HUES48 (cell line): Measurements from ENCODE around the gene ELP4.

ENCODE experiments used
- H3K27ac ChIP-seq: one replicate; pipeline ENCODE4 v1.7.0; 2013; ENCODE audit warnings: low read depth, low read length, inconsistent platforms
- H3K27me3 ChIP-seq: 2 replicates; pipeline ENCODE4 v1.6.1; 2013; ENCODE audit warnings: mild to moderate bottlenecking, low read length; ENCODE audit not compliant: control insufficient read depth, insufficient read depth
- H3K36me3 ChIP-seq: 2 replicates; pipeline ENCODE4 v1.6.1; 2013; ENCODE audit warnings: low read length; ENCODE audit not compliant: control insufficient read depth, insufficient read depth
- H3K4me1 ChIP-seq: 2 replicates; pipeline ENCODE4 v1.6.1; 2013; ENCODE audit warnings: mild to moderate bottlenecking, low read length; ENCODE audit not compliant: control insufficient read depth, insufficient read depth
- H3K4me3 ChIP-seq: 2 replicates; pipeline ENCODE4 v1.5.1; 2013; ENCODE audit warnings: mild to moderate bottlenecking, low read depth, low read length
- H3K9ac ChIP-seq: 2 replicates; pipeline ENCODE4 v1.6.1; 2013; ENCODE audit warnings: mild to moderate bottlenecking, low read depth, low read length, moderate library complexity
- H3K9me3 ChIP-seq: 2 replicates; pipeline ENCODE4 v1.6.1; 2013; ENCODE audit warnings: low read length; ENCODE audit not compliant: control insufficient read depth, insufficient read depth

The ELP4 gene

GRCh38 chr11:31799435-31800397, 290.1 kb downstream of the ELP4 start:
- H3K27me3 ChIP-seq = peaks cover 100% of the 10 kb centered on the region
- H3K27ac ChIP-seq = no peak overlapping the region
- H3K36me3 ChIP-seq = no peaks in the 10 kb centered on the region
- no peak overlapping the region for H3K9ac ChIP-seq
- H3K9me3 ChIP-seq = no peaks in the 10 kb centered on the region
- H3K4me1 ChIP-seq = peaks cover 36% of the 10 kb centered on the region
- H3K4me3 ChIP-seq = peak overlapping the region; percentile 56

DNA sequence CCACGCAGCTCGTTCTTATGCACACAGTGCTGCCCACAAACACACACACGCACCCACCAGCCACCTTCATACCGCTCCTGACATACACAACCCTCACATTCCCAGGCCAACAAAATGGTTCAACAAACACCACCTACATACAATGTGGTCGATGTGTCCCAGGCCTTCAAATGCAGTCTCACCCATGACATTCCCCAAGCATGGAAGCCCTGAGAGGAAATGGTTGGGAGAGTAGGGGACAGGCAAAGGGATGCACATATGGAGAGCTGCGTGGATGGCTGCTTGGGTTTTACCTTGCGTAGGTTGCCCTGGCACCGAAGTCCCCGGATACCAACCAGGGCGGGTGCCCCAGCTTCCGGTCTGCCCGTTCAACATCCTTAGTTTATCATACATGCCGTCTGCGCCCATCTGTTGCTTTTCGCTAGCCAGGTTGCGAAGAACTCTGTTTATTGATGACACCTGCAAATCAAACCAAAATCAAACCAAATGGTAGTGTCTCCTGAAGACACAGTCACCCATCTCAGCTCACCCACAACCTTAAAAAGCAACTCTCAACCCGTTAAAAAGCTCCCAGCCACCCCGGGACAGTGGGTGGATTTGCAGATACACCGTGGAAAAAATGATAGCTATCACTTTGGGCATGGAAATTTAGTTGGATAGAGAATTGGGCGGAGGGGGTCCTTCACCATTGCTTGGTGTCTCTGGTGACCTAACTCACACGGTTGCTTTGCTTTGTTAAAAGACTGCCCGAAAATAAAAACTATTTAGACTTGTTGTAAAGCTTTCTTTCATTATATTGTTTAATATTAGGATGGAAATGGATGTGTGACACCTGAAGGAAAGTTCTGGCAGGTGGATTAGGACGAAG, 291.1 kb downstream of the ELP4 start:
- H3K27ac ChIP-seq = no peak overlapping the region
- H3K4me1 ChIP-seq = peaks cover 45% of the 10 kb centered on the region
- H3K9ac ChIP-seq = no peak overlapping the region
- H3K36me3 ChIP-seq = no peaks in the 10 kb centered on the region
- H3K27me3 ChIP-seq = peaks cover 100% of the 10 kb centered on the region
- H3K4me3 ChIP-seq = no peak overlapping the region
- no peaks in the 10 kb centered on the region for H3K9me3 ChIP-seq

- Histone ChIP-seq H3K4me3 (no peak overlapping the region), H3K4me1 (peaks cover 49% of the 10 kb centered on the region), H3K36me3 (no peaks in the 10 kb centered on the region), H3K9me3 (no peaks in the 10 kb centered on the region), H3K27ac (no peak overlapping the region), H3K9ac (no peak overlapping the region), H3K27me3 (peaks cover 100% of the 10 kb centered on the region)
Observed at GRCh38 chr11:31801298-31801702, 291.7 kb downstream of the ELP4 start.

DNA sequence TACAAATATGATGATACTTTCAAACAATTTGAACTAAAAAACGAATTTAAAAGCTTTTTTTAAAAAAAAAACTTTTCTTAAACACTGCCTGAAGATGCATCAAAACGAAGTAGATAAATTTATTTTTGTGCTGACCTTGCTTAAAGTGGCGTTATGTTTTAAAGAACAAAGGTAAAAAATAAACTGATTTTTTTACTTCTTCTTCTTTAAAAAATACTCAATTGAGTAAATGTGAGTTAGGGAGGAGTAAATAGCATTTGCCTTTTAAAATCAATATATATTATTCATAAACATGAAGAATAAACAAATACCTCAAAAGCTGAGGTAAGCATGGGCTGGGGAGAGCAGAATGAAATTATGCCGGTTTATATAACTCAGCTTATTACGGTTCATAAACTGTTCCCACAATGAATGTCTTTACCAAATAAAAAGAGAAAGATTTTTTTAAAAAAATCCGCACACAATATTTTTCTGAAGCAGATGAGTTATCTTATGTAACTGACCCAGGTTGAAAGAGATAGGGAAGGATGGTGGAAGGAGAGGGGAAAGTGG, 292.5 kb downstream of the ELP4 start:
- peaks cover 100% of the 10 kb centered on the region for H3K27me3 ChIP-seq
- H3K27ac ChIP-seq = no peak overlapping the region
- no peaks in the 10 kb centered on the region for H3K9me3 ChIP-seq
- H3K9ac ChIP-seq = no peak overlapping the region
- H3K36me3 ChIP-seq = no peaks in the 10 kb centered on the region
- H3K4me1 ChIP-seq = peaks cover 51% of the 10 kb centered on the region
- no peak overlapping the region for H3K4me3 ChIP-seq

- no peaks in the 10 kb centered on the region for H3K36me3 ChIP-seq
- peaks cover 52% of the 10 kb centered on the region for H3K4me1 ChIP-seq
- H3K4me3 ChIP-seq = no peak overlapping the region
- H3K9me3 ChIP-seq = no peaks in the 10 kb centered on the region
- no peak overlapping the region for H3K9ac ChIP-seq
- H3K27me3 ChIP-seq = peaks cover 100% of the 10 kb centered on the region
- no peak overlapping the region for H3K27ac ChIP-seq
Observed at GRCh38 chr11:31802609-31802989, 293.0 kb downstream of the ELP4 start.

DNA sequence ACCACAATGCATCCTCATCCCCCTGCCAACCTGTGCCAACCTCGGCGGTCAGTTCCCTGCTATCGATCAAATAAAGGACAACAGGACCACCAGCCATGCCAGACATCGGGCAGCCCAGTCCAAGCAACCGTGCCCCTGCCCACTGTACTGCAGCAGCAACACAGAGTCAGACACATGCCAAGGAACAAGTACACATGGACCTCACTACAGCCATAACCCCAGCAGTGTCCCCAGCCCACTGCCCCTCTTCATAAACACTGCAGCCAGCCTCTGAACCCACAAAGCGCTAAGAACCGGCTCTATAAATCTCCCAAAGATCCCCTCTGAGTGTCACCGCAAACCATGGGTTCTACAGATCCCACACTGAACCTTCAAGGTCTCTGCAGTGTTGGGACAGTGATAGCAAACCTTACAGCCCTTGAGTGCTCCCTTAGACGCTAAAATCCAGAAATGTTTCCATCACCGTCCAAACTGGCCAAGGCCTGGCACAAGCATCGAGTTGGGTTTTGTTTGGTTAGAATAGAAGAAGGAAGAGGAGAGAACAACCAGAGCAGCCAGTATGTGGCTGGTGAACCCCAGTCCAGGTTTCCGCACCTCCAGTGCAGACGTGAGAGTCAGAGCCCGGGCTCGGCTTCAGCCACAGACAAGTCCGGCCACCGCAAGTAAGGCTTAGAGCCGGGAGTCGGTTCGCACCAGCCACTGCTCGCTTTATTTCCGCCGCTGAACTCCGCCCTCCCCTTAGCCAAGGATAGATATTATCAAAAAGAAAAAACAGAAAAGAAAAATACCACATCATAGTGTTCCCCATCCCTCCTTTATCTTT, 293.6 kb downstream of the ELP4 start:
- H3K27me3 ChIP-seq = peaks cover 100% of the 10 kb centered on the region
- no peaks in the 10 kb centered on the region for H3K36me3 ChIP-seq
- H3K9me3 ChIP-seq = no peaks in the 10 kb centered on the region
- no peak overlapping the region for H3K4me3 ChIP-seq
- H3K4me1 ChIP-seq = peaks cover 55% of the 10 kb centered on the region
- H3K27ac ChIP-seq = no peak overlapping the region
- H3K9ac ChIP-seq = no peak overlapping the region

DNA sequence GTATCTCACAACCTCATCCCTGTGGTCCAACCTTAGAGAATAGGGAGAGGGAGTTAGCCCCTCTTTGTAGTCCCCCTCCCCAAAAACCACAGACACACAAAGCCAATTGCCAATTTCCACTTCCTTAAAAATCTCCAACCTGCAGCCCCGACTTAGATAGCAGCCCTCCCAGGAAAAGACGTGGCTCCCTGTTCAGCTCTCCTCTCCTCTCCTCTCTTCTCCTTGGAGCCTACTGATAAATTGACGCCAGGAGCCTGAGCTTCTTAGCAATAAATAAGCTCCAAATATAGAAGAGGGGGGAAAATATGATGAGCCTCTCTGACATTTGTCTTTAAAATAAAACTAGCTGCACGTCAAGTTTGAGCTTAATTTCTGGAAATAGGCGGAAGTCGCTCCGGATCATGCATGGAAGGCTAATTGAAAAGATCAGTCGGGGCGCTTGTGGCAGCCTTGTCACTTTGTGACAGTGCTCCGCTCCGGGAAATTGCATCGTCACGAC, 294.3 kb downstream of the ELP4 start:
- H3K36me3 ChIP-seq = no peaks in the 10 kb centered on the region
- H3K9me3 ChIP-seq = no peaks in the 10 kb centered on the region
- peaks cover 100% of the 10 kb centered on the region for H3K27me3 ChIP-seq
- H3K9ac ChIP-seq = no peak overlapping the region
- no peak overlapping the region for H3K27ac ChIP-seq
- peak overlapping the region; percentile 47; the same call in 1 of the 2 replicates for H3K4me3 ChIP-seq
- peaks cover 61% of the 10 kb centered on the region for H3K4me1 ChIP-seq

GRCh38 chr11:31804312-31805036, 294.9 kb downstream of the ELP4 start:
- H3K36me3 ChIP-seq = no peaks in the 10 kb centered on the region
- H3K27me3 ChIP-seq = peaks cover 100% of the 10 kb centered on the region
- H3K9me3 ChIP-seq = no peaks in the 10 kb centered on the region

GRCh38 chr11:31805037-31805628, 295.6 kb downstream of the ELP4 start:
- H3K9me3 ChIP-seq = no peaks in the 10 kb centered on the region
- H3K4me1 ChIP-seq = peaks cover 67% of the 10 kb centered on the region
- H3K36me3 ChIP-seq = no peaks in the 10 kb centered on the region
- H3K27ac ChIP-seq = no peak overlapping the region
- H3K4me3 ChIP-seq = peak overlapping the region; percentile 47
- no peak overlapping the region for H3K9ac ChIP-seq
- H3K27me3 ChIP-seq = peaks cover 100% of the 10 kb centered on the region

More at GRCh38 chr11:31804312-31805036, 294.9 kb downstream of the ELP4 start:
- H3K9ac ChIP-seq = no peak overlapping the region
- H3K4me1 ChIP-seq = peaks cover 64% of the 10 kb centered on the region
- no peak overlapping the region for H3K27ac ChIP-seq
- peak overlapping the region; percentile 47 for H3K4me3 ChIP-seq
